Ishikawa (cell line): Measurements from ENCODE around the gene RPS6KA4.

Experiments
- CEBPB ChIP-seq: IDR thresholded peaks from 2 replicates; pipeline ENCODE4 v1.6.1; 2012
- CREB1 ChIP-seq: IDR thresholded peaks from 2 replicates; pipeline ENCODE4 v1.6.1; 2012; ENCODE audit warnings: low read depth
- EGR1 ChIP-seq: IDR thresholded peaks from 2 replicates; pipeline ENCODE4 v1.6.1; 2012
- EP300 ChIP-seq: IDR thresholded peaks from 2 replicates; pipeline ENCODE4 v1.6.1; 2012; ENCODE audit warnings: borderline replicate concordance
- FOXM1 ChIP-seq: IDR thresholded peaks from 2 replicates; pipeline ENCODE4 v1.6.1; 2012; ENCODE audit warnings: low read depth, borderline replicate concordance
- NFIC ChIP-seq: IDR thresholded peaks from 2 replicates; pipeline ENCODE4 v1.6.1; 2012
- RAD21 ChIP-seq: IDR thresholded peaks from 2 replicates; pipeline ENCODE4 v1.6.1; 2012; ENCODE audit warnings: low read depth
- TAF1 ChIP-seq: IDR thresholded peaks from 2 replicates; pipeline ENCODE4 v1.6.1; 2012; ENCODE audit warnings: low read depth, mild to moderate bottlenecking
- TCF12 ChIP-seq: IDR thresholded peaks from 2 replicates; pipeline ENCODE4 v1.6.1; 2012; ENCODE audit warnings: low read depth
- TEAD4 ChIP-seq: IDR thresholded peaks from 2 replicates; pipeline ENCODE4 v1.6.1; 2012
- YY1 ChIP-seq: IDR thresholded peaks from 2 replicates; pipeline ENCODE4 v1.6.1; 2012; ENCODE audit warnings: low read depth
- ZBTB7A ChIP-seq: IDR thresholded peaks from 2 replicates; pipeline ENCODE4 v1.6.1; 2012; ENCODE audit warnings: low read depth
- TF ChIP-seq, protein P1 (sequence below): IDR thresholded peaks from 2 replicates; pipeline ENCODE4 v1.6.1; 2012
- TF ChIP-seq, protein P2 (sequence below): IDR thresholded peaks from 2 replicates; pipeline ENCODE4 v1.6.1; 2012
- TF ChIP-seq, protein P3 (sequence below): IDR thresholded peaks from 2 replicates; pipeline ENCODE4 v1.6.1; 2012; ENCODE audit warnings: low read depth, mild to moderate bottlenecking

The RPS6KA4 gene

DNA sequence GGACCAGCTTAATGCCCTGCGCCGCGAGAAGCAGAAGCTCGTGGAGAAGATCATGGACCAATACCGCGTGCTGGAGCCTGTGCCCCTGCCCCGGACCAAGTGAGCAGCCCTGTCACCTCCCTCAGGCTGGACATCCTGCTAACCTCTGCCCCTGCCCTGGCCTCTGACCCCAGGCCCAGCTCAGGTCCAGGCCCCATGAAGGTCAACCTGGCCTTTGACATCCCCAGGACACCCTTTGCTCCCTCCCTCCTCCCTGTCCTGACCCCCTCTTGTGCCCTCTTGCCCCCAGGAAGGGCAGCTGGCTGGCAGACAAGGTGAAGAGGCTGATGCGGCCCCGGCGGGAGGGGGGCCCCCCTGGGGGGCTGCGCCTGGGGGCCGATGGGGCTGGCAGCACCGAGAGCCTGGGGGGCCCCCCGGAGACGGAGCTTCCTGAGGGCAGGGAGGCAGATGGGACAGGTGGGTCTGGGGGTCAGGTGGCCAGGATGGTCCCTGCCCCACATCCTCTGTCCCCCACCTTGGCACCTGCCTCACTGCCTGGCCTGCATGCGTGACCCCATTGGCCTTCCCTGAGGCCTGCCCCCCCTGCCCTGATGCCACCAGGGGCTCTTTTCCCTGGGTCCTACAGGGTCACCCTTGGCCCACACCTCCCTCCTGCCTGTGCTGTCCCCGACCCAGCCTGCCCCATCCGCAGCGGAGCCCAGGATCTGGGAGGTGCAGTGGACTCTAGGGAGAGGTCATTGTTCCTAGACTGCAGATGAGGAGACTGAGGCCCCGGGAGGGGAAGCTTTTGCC is 5.1 kb upstream of the RPS6KA4 start:
- no peak for TF ChIP-seq FOXM1
- TF ChIP-seq, protein P1, sequence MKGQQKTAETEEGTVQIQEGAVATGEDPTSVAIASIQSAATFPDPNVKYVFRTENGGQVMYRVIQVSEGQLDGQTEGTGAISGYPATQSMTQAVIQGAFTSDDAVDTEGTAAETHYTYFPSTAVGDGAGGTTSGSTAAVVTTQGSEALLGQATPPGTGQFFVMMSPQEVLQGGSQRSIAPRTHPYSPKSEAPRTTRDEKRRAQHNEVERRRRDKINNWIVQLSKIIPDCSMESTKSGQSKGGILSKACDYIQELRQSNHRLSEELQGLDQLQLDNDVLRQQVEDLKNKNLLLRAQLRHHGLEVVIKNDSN = no peak
- TF ChIP-seq NFIC = no peak

DNA sequence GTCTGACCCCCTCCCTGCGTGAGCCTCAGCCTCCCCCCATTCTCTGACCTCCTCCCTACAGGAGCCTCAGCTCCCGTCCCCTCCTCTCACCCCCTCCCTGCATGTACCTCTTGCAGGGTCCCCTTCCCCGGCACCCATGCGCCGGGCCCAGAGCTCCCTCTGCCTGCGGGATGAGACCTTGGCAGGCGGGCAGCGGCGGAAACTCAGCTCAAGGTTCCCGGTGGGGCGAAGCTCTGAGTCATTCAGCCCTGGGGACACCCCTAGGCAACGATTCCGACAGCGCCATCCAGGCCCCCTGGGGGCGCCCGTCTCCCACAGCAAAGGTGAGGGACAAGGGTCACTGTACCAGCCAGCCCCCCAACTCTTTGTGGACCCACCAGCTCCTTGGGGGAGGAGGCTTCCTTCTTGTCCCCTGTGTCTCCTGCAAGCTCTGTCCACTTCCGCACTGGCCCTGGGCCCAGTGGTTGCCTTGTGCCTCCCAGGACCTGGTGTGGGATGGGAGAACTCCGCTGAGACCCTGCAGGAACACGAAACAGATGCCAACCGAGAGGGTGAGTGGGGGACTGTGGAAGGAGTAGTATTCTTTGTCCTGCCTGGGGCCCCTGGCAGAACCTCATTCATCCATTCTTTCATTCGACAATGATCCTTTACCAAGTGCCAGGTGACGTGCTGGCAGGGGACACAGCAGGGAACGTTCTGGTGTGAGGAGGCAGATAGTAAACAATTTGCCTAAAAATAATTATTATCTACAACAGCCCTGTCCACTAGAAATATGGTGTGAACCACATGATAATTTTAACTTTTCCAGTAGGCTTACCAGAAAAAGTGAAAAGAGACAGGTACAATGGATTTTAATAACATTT is 3.7 kb upstream of the RPS6KA4 start:
- TF ChIP-seq, protein P2, sequence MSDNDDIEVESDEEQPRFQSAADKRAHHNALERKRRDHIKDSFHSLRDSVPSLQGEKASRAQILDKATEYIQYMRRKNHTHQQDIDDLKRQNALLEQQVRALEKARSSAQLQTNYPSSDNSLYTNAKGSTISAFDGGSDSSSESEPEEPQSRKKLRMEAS = 0 out of 2 replicates have a peak, but pooled peaks have one; percentile 41
- TF ChIP-seq EP300 (no peak), RAD21 (peak; percentile 88), ZBTB7A (peak; percentile 91)

DNA sequence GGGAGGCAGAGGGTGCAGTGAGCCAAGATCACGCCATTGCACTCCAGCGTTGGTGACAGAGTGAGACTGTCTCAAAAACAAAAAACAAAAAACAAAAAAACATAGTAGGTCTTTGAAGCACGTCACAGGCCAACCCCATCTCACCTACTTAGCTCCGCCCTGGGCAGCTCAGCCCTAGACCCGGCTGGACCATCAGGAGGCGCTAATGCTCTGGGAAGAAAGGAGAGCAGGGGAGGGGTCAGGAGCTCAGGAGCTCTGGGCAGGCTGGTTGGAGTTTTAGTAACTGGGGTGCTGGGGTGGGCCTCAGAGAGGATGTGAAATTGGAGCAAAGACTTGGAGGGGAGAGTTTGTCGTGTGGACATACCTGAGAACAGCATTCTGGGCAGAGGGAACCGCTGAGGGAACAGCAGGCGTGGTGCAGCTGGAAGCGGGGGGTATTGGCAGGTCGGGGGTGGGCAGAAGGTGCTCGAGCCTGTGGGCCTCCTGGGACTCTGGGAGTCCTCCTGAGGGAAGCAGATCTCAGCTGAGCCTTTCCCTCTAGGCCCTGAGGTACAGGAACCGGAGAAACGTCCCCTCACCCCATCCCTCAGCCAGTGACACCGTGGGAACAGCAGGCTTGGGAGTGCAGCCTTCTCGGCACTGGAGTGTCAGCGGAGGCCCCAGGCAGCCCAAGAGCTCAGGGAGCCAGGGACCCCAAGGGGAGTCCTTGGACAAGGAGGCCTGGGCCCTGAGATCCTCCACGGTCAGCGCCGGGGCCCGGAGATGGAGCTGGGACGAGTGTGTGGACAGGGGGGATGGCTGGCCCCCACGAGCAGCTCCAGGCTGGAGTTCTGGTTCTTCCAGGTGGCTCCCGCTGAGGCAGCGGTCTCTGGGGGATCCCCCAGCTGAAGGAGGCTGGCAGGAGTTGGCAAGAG is 2.2 kb upstream of the RPS6KA4 start:
- TF ChIP-seq RAD21 = peak; percentile 65
- no peak for TF ChIP-seq EP300

DNA sequence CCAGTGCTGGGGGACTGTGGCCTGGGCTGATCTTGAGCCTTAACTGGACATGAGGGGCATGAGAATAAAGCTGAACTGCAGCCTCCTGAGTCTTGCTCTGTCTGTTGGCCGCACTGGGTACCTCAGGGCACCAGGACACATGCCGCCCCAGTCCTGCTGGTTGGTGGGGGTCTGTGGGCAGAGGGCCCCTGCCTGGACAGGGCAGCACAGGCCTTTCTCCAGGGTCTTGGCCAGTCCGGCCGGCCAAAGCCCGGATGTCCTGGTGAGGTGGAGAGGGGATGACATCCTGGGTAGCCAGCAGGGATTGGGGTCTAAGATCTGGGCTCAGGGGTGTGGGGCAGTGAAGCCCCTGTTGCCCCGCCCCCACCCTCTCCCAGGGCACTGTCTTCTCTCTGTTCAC is 1.5 kb upstream of the RPS6KA4 start:
- TF ChIP-seq CREB1 = no peak
- no peak for TF ChIP-seq RAD21
- TF ChIP-seq NFIC = no peak
- no peak for TF ChIP-seq YY1
- TF ChIP-seq TCF12 = no peak
- TF ChIP-seq, protein P2 = no peak
- no peak for TF ChIP-seq EGR1
- TF ChIP-seq CEBPB = no peak
- TF ChIP-seq, protein P1 = no peak

DNA sequence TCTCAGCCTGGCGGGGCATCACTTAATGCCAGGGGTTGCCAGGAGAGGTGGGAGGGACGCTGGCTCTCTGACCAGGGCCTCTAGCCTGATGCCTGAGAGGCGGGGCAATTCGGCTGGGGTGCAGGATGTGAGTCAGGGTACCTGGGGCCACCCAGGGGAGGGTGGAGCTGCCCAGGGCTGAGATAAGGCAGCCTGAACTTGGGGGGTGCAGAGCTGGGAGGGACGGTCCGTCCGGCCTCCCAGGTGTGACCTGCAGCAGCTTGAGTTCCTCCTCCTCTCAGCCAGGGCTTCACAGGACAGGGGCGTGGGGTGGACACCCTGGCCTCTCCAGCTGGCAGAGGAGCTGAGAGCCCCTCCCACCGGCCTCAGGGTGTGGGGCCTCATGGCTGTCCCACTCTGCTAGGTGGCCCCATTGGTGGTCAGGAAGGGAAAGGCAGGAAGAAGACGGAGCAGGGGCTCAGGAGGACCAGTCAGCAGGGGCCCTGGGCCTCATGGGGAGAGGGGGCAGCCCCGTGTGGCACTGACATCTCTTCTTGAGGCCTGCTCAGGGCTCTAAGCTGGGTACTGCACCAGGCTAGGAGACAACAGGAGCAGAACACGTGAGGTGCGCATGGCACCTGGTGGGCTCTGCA is 942 bp upstream of the RPS6KA4 start:
- TF ChIP-seq FOXM1 (no peak), TEAD4 (no peak), ZBTB7A (no peak), CEBPB (no peak), TAF1 (no peak), CREB1 (no peak), YY1 (no peak), EP300 (no peak), NFIC (no peak), EGR1 (no peak; the same call in 1 of the 2 replicates), TCF12 (no peak), RAD21 (no peak)
- TF ChIP-seq, protein P1 = no peak
- TF ChIP-seq, protein P3, sequence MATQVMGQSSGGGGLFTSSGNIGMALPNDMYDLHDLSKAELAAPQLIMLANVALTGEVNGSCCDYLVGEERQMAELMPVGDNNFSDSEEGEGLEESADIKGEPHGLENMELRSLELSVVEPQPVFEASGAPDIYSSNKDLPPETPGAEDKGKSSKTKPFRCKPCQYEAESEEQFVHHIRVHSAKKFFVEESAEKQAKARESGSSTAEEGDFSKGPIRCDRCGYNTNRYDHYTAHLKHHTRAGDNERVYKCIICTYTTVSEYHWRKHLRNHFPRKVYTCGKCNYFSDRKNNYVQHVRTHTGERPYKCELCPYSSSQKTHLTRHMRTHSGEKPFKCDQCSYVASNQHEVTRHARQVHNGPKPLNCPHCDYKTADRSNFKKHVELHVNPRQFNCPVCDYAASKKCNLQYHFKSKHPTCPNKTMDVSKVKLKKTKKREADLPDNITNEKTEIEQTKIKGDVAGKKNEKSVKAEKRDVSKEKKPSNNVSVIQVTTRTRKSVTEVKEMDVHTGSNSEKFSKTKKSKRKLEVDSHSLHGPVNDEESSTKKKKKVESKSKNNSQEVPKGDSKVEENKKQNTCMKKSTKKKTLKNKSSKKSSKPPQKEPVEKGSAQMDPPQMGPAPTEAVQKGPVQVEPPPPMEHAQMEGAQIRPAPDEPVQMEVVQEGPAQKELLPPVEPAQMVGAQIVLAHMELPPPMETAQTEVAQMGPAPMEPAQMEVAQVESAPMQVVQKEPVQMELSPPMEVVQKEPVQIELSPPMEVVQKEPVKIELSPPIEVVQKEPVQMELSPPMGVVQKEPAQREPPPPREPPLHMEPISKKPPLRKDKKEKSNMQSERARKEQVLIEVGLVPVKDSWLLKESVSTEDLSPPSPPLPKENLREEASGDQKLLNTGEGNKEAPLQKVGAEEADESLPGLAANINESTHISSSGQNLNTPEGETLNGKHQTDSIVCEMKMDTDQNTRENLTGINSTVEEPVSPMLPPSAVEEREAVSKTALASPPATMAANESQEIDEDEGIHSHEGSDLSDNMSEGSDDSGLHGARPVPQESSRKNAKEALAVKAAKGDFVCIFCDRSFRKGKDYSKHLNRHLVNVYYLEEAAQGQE = no peak
- TF ChIP-seq, protein P2 = no peak

DNA sequence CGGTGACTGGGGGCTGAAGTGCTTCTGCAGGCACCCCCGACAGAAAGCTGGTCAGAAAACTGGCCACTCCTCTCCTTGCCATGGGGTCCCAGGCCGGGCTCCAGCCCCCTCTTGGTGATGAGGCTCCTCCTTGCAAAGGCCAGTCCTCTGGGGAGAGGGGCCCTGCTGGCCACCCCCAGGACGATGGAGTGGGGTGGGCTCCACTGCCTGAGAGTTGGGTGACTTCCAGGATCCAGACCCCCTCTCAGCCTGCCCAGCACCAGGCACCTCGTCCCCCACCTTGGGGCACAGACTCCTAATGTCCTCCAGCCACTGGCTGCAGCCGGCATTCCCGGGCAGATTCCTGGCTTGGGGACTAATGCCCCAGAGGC is 441 bp upstream of the RPS6KA4 start:
- TF ChIP-seq YY1 (no peak), TCF12 (no peak), CEBPB (no peak), TAF1 (no peak), NFIC (no peak), RAD21 (no peak), EGR1 (no peak), ZBTB7A (no peak; the same call in 1 of the 2 replicates), TEAD4 (no peak), EP300 (no peak), FOXM1 (no peak), CREB1 (no peak)
- TF ChIP-seq, protein P1 = no peak
- TF ChIP-seq, protein P2 = no peak
- TF ChIP-seq, protein P3 = no peak
